Breast epithelium (tissue), 4 donors: ENCODE data around the gene OR1F1. TPM values are rescaled to one million over a fixed set of nuclear protein-coding genes. Genes with fewer than 3 reads are reported as not detected.

Source experiments
- DNase-seq, 2 donors: peaks; one replicate each; pipeline ENCODE4 v3.0.0-alpha.2; 2019; ENCODE audit warnings: low spot score in 2 of 2
- H3K27ac ChIP-seq, 2 donors: fragments of 200-600 bp; sonication (generic) in 1 of 2; one replicate each; pipeline ENCODE4 v1.5.1; 2016 to 2019; ENCODE audit warnings: mild to moderate bottlenecking in 1 of 2
- H3K27me3 ChIP-seq, 2 donors: fragments of 200-600 bp; sonication (generic) in 1 of 2; one replicate each; pipeline versions ENCODE4 v1.5.1 to v1.6.0; 2017 to 2019; ENCODE audit warnings: control low read depth in 1 of 2, mild to moderate bottlenecking in 1 of 2
- H3K36me3 ChIP-seq: fragments of 200-600 bp; one replicate; pipeline ENCODE4 v1.5.1; 2019
- H3K4me1 ChIP-seq, 2 donors: fragments of 200-600 bp; sonication (generic); one replicate each; pipeline ENCODE4 v1.5.1; 2016 to 2019; ENCODE audit warnings: control low read depth in 1 of 2
- H3K4me3 ChIP-seq, 3 donors: fragments of 200-600 bp; sonication (generic); 1 replicate in 2 of 3; 2 replicates in 1 of 3; pipeline ENCODE4 v1.5.1; 2016 to 2019; ENCODE audit warnings: mild to moderate bottlenecking in 3 of 3, moderate library complexity in 2 of 3
- H3K9me3 ChIP-seq, 2 donors: fragments of 200-600 bp; sonication (generic) in 1 of 2; one replicate each; pipeline ENCODE4 v1.5.1; 2016 to 2019; ENCODE audit warnings: control low read depth in 1 of 2
- CTCF ChIP-seq, 3 donors: fragments of 450-650 bp; IDR thresholded peaks; one replicate each; pipeline ENCODE4 v1.5.1; 2016 to 2017; ENCODE audit warnings: antibody characterized with exemption in 3 of 3, mild to moderate bottlenecking in 3 of 3, moderate library complexity in 3 of 3
- POLR2A ChIP-seq: fragments of 450-650 bp; IDR thresholded peaks from one replicate; pipeline ENCODE4 v1.6.1; 2016; ENCODE audit warnings: antibody characterized with exemption, mild to moderate bottlenecking, moderate library complexity
- POLR2AphosphoS5 ChIP-seq, 3 donors: sonication (generic); formaldehyde crosslinking; IDR thresholded peaks; one replicate each; pipeline ENCODE4 v1.6.1; 2017; ENCODE audit warnings: antibody characterized with exemption in 3 of 3
- intact Hi-C: fragments of 100-400 bp; cut with DNase I; formaldehyde crosslinking; loops from one replicate; pipeline ENCODE4 v1.15.1; 2023; ENCODE audit warnings: low total_unique reads
- total RNA-seq, 3 donors: library from RNA; depleted of rRNA; stranded (reverse); fragments of >200 nt; gene quantifications; one replicate each; pipeline ENCODE4 v1.1.0, GENCODE V29; 2016

OR1F1 gene
- total RNA-seq, 3 donors from 2014 or later = not detected

- TF ChIP-seq POLR2A (no peak), CTCF (IDR thresholded peaks at IDR 0.05) (no peak), POLR2AphosphoS5 (IDR thresholded peaks at IDR 0.05) (no peak)
- no peak for DNase-seq
- H3K27ac ChIP-seq = no peak overlapping the region
- no peaks in the 10 kb centered on the region for H3K27me3 ChIP-seq
- no peaks in the 10 kb centered on the region for H3K36me3 ChIP-seq
- intact Hi-C loops = no loop called here
- no peaks in the 10 kb centered on the region for H3K9me3 ChIP-seq
- H3K4me1 ChIP-seq = no peaks in the 10 kb centered on the region
- no peak overlapping the region for H3K4me3 ChIP-seq
Observed at GRCh38 chr16:3148256-3149192, 39.5 kb upstream of the OR1F1 start.

- DNase-seq = no peak
- Histone ChIP-seq H3K4me1 (no peaks in the 10 kb centered on the region), H3K36me3 (no peaks in the 10 kb centered on the region), H3K9me3 (no peaks in the 10 kb centered on the region), H3K27me3 (no peaks in the 10 kb centered on the region), H3K27ac (peak overlapping the region; percentile 82 to 83), H3K4me3 (peak overlapping the region in 2 of 3 donors; percentile 53 to 76)
- no peak for TF ChIP-seq POLR2A
- TF ChIP-seq CTCF (IDR thresholded peaks at IDR 0.05) = no peak
- no peak for TF ChIP-seq POLR2AphosphoS5 (IDR thresholded peaks at IDR 0.05)
- intact Hi-C loops = no loop called here
Observed at GRCh38 chr16:3149193-3149530, 38.8 kb upstream of the OR1F1 start.

GRCh38 chr16:3149630-3150345, 38.2 kb upstream of the OR1F1 start:
- H3K27me3 ChIP-seq = no peaks in the 10 kb centered on the region
- no peaks in the 10 kb centered on the region for H3K9me3 ChIP-seq
- H3K36me3 ChIP-seq = no peaks in the 10 kb centered on the region
- peak in 1 of 3 donors; percentile 9 for TF ChIP-seq CTCF (IDR thresholded peaks at IDR 0.05)
- no peak for TF ChIP-seq POLR2AphosphoS5 (IDR thresholded peaks at IDR 0.05)
- peak overlapping the region; percentile 82 to 83 for H3K27ac ChIP-seq
- peak overlapping the region; percentile 53 to 76 (median 69) for H3K4me3 ChIP-seq
- intact Hi-C loops = no loop called here
- DNase-seq = peak in 1 of 2 donors; percentile 45
- no peaks in the 10 kb centered on the region for H3K4me1 ChIP-seq

GRCh38 chr16:3150346-3151218, 37.4 kb upstream of the OR1F1 start:
- no peaks in the 10 kb centered on the region for H3K27me3 ChIP-seq
- no peaks in the 10 kb centered on the region for H3K9me3 ChIP-seq
- no peaks in the 10 kb centered on the region for H3K36me3 ChIP-seq
- no peaks in the 10 kb centered on the region for H3K4me1 ChIP-seq
- peak; percentile 95 for DNase-seq
- intact Hi-C loops = no loop called here
- peak overlapping the region; percentile 53 to 76 (median 69) for H3K4me3 ChIP-seq
- H3K27ac ChIP-seq = peak overlapping the region; percentile 82 to 83
- TF ChIP-seq CTCF (IDR thresholded peaks at IDR 0.05) = peak in 1 of 3 donors; percentile 7
- TF ChIP-seq POLR2A = no peak
- TF ChIP-seq POLR2AphosphoS5 (IDR thresholded peaks at IDR 0.05) = peak; percentile 77 to 90 (median 77)
